GM12891 (cell line): Measurements from ENCODE around the gene UQCRH.

Source experiments
- PAX5 ChIP-seq: IDR thresholded peaks from 2 replicates; pipeline ENCODE4 v1.6.1; 2011; ENCODE audit warnings: low read length, moderate library complexity, mild to moderate bottlenecking; ENCODE audit not compliant: insufficient read depth, severe bottlenecking
- POLR2A ChIP-seq: IDR thresholded peaks from 2 replicates; pipeline ENCODE4 v1.6.1; 2011; ENCODE audit warnings: low read depth, low read length, control low read depth
- POLR2AphosphoS5 ChIP-seq: IDR thresholded peaks from 2 replicates; pipeline ENCODE4 v1.6.1; 2011; ENCODE audit warnings: low read depth, low read length, control low read depth
- SPI1 ChIP-seq: IDR thresholded peaks from 2 replicates; pipeline ENCODE4 v1.6.1; 2011; ENCODE audit warnings: low read depth, low read length, control low read depth
- TAF1 ChIP-seq: IDR thresholded peaks from 2 replicates; pipeline ENCODE4 v1.6.1; 2011; ENCODE audit warnings: low read depth, low read length, control low read depth

DNA sequence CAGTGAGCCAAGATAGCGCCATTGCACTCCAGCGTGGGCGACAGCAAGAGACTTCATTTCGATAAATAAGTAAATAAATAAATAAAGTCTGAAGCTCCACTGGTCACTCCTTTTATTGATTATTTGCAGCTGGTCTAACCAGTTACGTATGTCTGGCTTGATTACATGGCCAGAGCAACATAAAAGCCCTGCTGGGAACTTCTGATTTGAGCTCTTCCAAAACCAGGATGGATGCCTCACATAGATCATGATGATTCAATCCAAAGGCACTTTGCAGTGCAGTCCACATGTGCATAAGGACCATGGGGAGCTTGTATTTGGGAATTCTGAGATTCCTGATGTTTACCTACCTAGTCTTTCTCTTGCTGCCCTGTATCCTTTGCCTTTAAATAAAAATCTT is 61.1 kb downstream of the UQCRH start:
- TF ChIP-seq TAF1 (no peak), POLR2A (no peak), POLR2AphosphoS5 (no peak), PAX5 (no peak), SPI1 (no peak)
